ENCODE data around the gene RIN3. TPM values are rescaled to one million over a fixed set of nuclear protein-coding genes. Genes with fewer than 3 reads are reported as not detected.

The RIN3 gene
- polyA plus RNA-seq, 6 donors from 2014 or later, result 7.6 to 43.7 (median 24.5) TPM

DNA sequence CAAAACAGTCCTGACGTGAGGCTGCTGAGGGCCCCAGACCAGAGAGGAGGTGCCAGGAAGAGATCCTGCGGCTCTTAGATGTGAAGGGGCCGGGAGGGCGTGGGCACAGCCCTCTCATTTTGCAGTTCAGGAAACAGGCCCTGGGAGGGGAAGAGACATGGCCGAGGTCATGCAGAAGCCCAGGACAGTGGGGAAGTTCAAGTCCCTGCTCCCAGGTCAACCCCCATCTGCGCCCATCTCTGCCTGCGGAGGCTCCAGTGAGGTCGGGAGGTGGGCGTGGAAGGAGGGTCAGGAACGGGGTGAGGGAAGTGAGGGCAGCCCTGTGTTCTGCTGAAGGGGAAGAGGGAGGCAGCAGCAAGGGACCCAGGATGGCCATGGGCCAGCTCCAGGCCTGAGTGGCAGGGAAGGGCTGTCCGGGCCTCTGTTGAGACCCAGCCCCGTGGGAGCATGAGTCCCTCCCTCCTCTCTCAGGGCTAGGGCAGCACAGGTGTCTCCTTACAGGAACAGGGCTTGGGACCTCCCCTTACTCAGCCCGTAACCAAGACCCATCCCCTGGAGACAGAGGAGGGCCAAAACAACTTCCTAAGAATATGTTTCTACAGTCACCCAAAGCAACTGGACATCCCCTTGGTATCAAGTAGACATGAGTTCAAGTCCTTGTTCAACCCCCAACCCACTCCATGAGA is 144.0 kb downstream of the RIN3 start:
- Mint-ChIP-seq H3K4me1 (peaks cover 92% of the 10 kb centered on the region in 3 donors), H3K36me3 (peaks cover 31 to 73% of the 10 kb centered on the region in 2 donors), H3K27ac (peak overlapping the region; percentile 72 to 99 (median 92)), H3K9me3 (no peaks in the 10 kb centered on the region), H3K27me3 (no peaks in the 10 kb centered on the region), H3K4me3 (peak overlapping the region; percentile 69 to 100 (median 95))
- ATAC-seq (ENCODE audit: low read depth in 2 of 2) (no peak), DNase-seq (no peak)

DNA sequence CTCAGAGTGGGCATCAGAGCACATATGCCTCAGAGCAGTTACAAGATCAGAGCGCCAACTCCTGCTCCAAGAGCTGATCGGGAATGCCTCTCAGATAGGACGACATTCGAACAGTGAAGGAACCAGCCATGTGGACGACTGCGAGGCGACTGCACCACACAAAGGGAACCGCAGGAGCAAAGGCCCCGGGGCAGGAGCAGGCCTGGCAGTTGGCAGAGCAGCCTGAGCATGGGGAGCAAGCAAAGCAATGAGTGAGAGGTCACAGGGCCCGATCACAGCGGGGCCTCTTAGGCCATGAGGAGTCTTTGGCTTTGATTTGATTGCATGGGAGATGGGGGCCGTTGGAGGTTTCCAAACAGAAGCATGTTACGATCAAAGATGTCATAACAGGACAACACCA is 144.6 kb downstream of the RIN3 start:
- Mint-ChIP-seq H3K36me3 (peaks cover 33 to 70% of the 10 kb centered on the region in 2 donors), H3K9me3 (no peaks in the 10 kb centered on the region), H3K4me1 (peaks cover 92 to 97% (median 94%) of the 10 kb centered on the region in 3 donors), H3K27ac (peak overlapping the region; percentile 72 to 99 (median 92)), H3K27me3 (no peaks in the 10 kb centered on the region), H3K4me3 (peak overlapping the region in 7 of 8 donors; percentile 50 to 100 (median 99))
- no peak for DNase-seq
- ATAC-seq (ENCODE audit: low read depth in 2 of 2), result no peak

DNA sequence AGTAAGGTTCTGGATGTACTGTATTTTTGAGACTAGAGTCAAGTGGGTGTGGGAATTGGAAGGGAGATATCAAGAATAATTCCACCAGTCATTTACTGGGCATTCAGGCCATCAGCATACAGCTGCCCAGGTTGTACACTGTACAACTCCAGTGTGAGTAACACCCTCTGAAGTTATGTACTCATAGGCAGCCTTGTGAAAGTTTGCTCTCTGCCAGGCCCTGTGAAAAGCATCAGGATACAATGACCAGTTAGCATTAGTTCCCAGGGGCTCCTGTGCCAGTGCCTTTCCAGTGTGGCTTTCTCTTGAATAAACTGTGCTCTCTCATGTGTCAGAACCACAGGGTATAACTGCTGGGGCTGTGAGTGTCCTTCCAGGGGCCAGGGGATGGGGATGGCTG is 145.1 kb downstream of the RIN3 start:
- Mint-ChIP-seq H3K9me3 (no peaks in the 10 kb centered on the region), H3K4me1 (peaks cover 89 to 97% (median 92%) of the 10 kb centered on the region in 3 donors), H3K4me3 (peak overlapping the region in 7 of 8 donors; percentile 32 to 100 (median 71)), H3K27me3 (no peaks in the 10 kb centered on the region), H3K36me3 (peaks cover 30 to 66% of the 10 kb centered on the region in 2 donors), H3K27ac (peak overlapping the region; percentile 61 to 99 (median 92))
- DNase-seq (no peak), ATAC-seq (ENCODE audit: low read depth in 2 of 2) (no peak)

DNA sequence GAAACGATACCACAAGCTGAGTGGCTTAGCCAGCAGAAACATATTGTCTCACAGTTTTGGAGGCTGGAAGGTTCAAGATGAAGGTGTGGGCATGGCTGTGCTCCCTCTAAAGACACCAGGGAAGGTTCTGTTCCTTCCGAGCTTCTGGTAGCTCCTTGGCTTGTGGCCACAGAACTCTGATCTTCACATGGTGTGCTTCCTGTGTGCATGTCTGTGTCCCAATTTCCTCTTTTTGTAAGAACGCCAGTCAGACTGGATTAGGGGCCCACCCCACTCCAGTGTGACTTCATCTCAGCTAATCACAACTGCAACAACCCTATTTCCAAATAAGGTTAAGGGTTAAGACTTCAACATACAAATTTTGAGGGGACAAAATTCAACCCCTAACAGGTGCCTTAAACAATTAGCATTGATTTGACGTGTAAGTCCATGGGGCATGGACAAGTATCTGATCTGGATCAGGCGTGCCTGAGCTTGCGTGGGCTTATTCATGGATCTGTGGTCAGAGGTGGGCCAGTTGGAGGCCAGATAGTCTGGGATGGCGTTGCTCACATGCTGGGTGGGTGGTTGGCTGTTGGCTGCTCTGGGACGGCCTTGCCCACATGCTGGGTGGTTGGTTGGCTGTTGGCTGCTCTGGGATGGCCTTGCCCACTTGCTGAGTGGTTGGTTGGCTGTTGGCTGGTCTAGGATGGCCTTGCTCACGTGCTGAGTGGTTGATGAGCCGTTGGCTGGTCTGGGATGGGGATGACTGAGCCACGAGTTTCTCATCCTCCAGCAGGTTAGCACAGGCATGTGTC is 146.4 kb downstream of the RIN3 start:
- DNase-seq (peak; percentile 51), ATAC-seq (ENCODE audit: low read depth in 2 of 2) (peak; percentile 78 to 83)
- peaks cover 31 to 66% of the 10 kb centered on the region in 2 donors for H3K36me3 Mint-ChIP-seq

DNA sequence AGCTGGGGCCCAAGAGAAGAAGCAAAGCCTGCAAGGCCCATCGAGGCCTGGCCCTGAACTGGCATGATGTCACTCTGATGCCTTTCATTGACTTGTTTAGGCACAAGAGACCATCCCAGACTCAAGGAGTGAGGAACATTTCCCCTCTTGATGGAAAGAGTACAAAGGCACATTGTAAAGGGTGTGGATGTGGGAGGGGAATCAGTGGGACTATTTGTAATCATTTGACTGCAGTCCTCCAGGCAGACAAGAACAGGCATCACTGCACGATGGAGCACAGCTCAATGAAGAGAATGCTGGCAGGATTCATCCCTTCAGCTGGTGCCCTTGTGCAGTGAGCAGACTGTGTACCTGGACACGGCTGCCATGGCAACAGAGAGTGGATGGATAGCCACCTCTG is 147.0 kb downstream of the RIN3 start:
- Mint-ChIP-seq H3K36me3 (peaks cover 29 to 61% of the 10 kb centered on the region in 2 donors), H3K27ac (peak overlapping the region in 5 of 6 donors; percentile 79 to 99 (median 86)), H3K27me3 (no peaks in the 10 kb centered on the region), H3K4me3 (peak overlapping the region in 4 of 8 donors; percentile 60 to 99 (median 80)), H3K9me3 (no peaks in the 10 kb centered on the region), H3K4me1 (peaks cover 88 to 97% (median 92%) of the 10 kb centered on the region in 3 donors)
- ATAC-seq (ENCODE audit: low read depth in 2 of 2) (no peak), DNase-seq (no peak)

More for the DNA sequence above, 146.4 kb downstream of the RIN3 start:
- Mint-ChIP-seq H3K9me3 (no peaks in the 10 kb centered on the region), H3K4me3 (peak overlapping the region; percentile 32 to 100 (median 71)), H3K4me1 (peaks cover 90 to 97% (median 92%) of the 10 kb centered on the region in 3 donors), H3K27ac (peak overlapping the region; percentile 66 to 99 (median 89)), H3K27me3 (no peaks in the 10 kb centered on the region)

DNA sequence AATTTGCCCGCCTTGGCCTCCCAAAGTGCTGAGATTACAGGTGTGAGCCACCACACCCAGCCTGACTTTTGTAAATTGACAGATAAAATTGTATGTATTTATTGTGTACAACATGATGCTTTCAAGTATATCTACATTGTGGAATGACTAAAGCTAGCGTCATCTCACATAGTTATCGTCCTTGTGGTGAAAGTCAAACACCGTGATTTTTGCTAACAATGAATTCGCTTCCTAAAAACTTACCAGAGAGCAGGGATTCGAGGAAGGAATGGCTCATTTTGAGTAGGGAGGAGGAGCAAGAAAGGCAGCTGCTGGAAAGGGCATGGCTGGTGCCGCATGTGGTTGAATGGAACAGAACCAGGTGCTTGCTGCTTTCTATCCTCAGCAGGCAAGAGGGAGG is 149.5 kb downstream of the RIN3 start:
- Mint-ChIP-seq H3K27me3 (no peaks in the 10 kb centered on the region), H3K4me3 (peak overlapping the region in 3 of 8 donors; percentile 22 to 73 (median 68)), H3K9me3 (no peaks in the 10 kb centered on the region), H3K27ac (peak overlapping the region in 5 of 6 donors; percentile 87 to 100 (median 93)), H3K36me3 (peaks cover 24 to 48% of the 10 kb centered on the region in 2 donors), H3K4me1 (peaks cover 81 to 96% (median 87%) of the 10 kb centered on the region in 3 donors)
- no peak for ATAC-seq (ENCODE audit: low read depth in 2 of 2)
- no peak for DNase-seq

DNA sequence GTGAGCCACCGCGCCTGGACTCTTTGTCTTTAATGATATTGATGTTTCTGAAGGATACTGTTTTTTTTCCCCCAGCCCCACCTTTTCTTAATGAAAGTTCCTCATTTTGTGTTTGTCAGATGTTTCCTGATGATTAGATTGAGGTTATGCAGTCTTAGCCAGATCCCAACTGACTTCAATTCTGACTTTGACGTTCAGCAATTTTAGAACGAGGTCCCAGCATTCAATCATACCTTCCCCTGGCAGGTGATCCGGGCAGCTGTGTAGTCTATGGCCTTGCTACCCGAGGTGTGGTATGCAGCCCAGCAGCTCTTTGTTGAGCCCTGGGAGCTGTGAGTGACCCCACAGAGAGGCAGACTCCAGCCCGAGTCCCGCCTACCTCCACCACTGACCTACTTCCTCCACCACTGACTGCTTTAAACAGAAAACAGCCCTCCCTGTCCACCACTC is 152.1 kb downstream of the RIN3 start:
- Mint-ChIP-seq H3K4me3 (peak overlapping the region; percentile 67 to 94 (median 82)), H3K4me1 (peaks cover 75 to 96% (median 88%) of the 10 kb centered on the region in 3 donors), H3K9me3 (no peaks in the 10 kb centered on the region), H3K27ac (peak overlapping the region; percentile 94 to 100 (median 98)), H3K36me3 (peaks cover 18 to 39% of the 10 kb centered on the region in 2 donors), H3K27me3 (no peaks in the 10 kb centered on the region)
- DNase-seq (peak; percentile 74), ATAC-seq (ENCODE audit: low read depth in 2 of 2) (peak; percentile 68 to 69)

DNA sequence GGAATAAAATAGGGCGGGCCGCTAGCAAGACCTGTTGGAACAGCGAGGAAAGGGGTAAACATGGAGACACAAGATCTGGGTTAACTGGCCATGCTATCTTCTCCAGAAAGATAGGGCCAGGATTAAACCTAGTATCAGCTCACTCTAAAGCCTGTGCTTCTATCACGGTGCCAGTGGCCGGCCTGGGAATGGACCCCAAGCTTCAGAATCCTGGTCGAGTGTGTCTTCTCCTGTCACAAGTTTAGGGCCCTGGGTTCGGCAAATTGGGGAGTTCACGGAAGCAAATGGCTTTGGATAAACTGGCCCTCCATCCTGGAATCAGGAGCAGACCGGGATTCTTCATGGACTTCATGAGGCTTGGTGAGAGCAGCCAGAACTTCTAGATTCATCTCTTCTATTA is 152.7 kb downstream of the RIN3 start:
- DNase-seq, result no peak
- H3K27me3 Mint-ChIP-seq, result no peaks in the 10 kb centered on the region
- no peaks in the 10 kb centered on the region for H3K9me3 Mint-ChIP-seq
- peak overlapping the region; percentile 67 to 94 (median 82) for H3K4me3 Mint-ChIP-seq
- H3K4me1 Mint-ChIP-seq, result peaks cover 75 to 99% (median 92%) of the 10 kb centered on the region in 3 donors
- peak overlapping the region; percentile 94 to 100 (median 98) for H3K27ac Mint-ChIP-seq
- peaks cover 18 to 35% of the 10 kb centered on the region in 2 donors for H3K36me3 Mint-ChIP-seq
- no peak for ATAC-seq (ENCODE audit: low read depth in 2 of 2)

DNA sequence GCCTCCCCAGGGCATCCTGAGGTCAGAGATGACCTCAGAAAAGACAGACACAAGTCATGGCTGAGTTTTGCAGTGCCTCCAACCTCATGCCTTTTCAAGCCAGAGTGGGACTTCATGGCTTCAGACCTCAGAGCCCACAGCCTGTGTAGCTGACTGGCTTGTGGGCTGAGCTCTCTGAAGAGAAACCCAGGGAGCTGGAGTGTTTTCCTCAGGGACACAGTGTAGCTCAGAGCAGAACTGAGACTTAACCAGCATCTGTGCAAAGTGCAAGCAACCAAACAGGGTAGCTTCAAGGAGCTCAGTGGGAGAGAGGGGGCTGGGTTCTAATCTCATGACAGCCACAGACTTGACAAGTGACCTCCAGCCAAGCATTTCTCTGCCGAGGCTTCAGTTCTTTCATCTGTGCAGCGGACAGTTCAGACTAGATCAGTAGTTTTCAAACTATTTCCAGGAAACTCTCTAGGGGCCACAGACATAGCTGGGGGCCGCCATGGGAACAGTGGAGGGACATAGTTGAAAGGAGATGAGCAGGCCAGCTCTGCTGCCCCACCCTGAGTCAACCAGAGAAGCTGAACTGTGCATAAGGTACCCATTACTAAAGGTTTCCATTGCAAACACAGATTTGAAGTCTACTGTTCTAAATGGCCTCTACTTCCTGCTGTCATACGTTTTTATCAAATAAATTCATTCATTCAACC is 154.8 kb downstream of the RIN3 start:
- peaks cover 7 to 23% of the 10 kb centered on the region in 2 donors for H3K36me3 Mint-ChIP-seq
- ATAC-seq (ENCODE audit: low read depth in 2 of 2) (no peak), DNase-seq (no peak)
- H3K4me1 Mint-ChIP-seq, result peaks cover 66 to 85% (median 80%) of the 10 kb centered on the region in 3 donors
- H3K27me3 Mint-ChIP-seq, result no peaks in the 10 kb centered on the region
- H3K4me3 Mint-ChIP-seq, result peak overlapping the region in 6 of 8 donors; percentile 14 to 58 (median 34)
- H3K9me3 Mint-ChIP-seq, result no peaks in the 10 kb centered on the region
- peak overlapping the region; percentile 56 to 99 (median 70) for H3K27ac Mint-ChIP-seq

DNA sequence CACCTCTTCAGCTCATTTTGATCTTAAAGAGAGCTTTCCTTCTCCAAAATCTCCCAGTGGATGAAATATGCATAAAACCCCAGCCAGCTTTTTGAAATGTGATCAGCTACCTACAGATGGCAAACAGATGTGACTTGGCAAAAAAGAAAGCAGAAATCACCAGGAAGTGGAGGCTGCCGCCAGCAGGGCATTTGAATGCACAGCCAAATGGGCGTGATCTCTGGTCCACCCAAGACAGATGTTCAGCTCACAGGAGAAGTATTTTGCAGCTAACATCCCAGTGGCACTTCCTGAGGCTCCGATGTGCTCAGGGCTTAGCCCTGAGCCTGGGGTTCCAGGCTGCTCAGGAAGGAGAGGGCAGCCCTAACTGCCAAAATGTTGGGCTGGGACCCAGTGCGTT is 156.6 kb downstream of the RIN3 start:
- H3K27me3 Mint-ChIP-seq, result no peaks in the 10 kb centered on the region
- ATAC-seq (ENCODE audit: low read depth in 2 of 2) (no peak), DNase-seq (no peak)

DNA sequence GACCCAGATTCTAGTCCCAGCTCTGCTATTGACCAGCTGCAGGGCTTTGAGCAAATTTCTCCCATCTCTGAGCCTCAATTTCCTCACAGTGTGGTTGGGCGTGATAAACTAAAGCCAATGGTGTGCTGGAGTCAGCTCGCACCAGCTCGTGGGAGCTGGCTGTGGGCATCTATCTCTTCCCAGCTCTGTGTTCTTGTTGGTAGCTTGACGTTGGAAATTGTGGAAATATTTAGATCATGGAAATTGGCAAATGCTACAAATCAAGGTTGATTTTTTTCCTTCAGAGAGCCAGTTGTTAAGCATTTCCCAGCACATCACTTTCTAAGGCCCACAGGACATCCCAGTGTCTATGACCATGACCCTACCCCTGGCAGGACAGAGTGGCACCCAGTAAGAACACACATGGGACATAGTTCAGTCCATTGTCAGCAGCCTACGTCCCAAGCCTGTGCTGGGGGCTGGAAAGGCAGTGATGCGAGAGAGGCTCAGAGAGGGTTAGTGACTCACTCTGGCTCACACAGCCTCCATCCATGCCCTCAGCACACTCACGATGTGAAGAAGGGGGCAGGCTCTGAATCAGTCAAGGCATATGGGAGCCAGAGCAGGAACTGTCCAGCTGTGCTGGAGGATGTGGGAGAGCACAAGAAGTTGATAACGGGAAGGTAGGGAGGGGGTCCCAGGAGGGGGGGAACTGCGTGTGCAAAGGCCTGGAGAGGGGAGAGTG is 157.2 kb downstream of the RIN3 start:
- Mint-ChIP-seq H3K4me3 (peak overlapping the region in 2 of 8 donors; percentile 16 to 47), H3K9me3 (no peaks in the 10 kb centered on the region), H3K4me1 (peaks cover 59 to 85% (median 73%) of the 10 kb centered on the region in 3 donors), H3K27me3 (no peaks in the 10 kb centered on the region), H3K36me3 (peaks cover 7 to 19% of the 10 kb centered on the region in 2 donors), H3K27ac (peak overlapping the region in 4 of 6 donors; percentile 32 to 99 (median 62))
- DNase-seq (no peak), ATAC-seq (ENCODE audit: low read depth in 2 of 2) (no peak)

More for the DNA sequence above, 156.6 kb downstream of the RIN3 start:
- Mint-ChIP-seq H3K4me3 (peak overlapping the region in 4 of 8 donors; percentile 12 to 67 (median 53)), H3K36me3 (peaks cover 4 to 15% of the 10 kb centered on the region in 2 donors), H3K27ac (peak overlapping the region; percentile 47 to 99 (median 68)), H3K9me3 (no peaks in the 10 kb centered on the region), H3K4me1 (peaks cover 60 to 85% (median 73%) of the 10 kb centered on the region in 3 donors)

DNA sequence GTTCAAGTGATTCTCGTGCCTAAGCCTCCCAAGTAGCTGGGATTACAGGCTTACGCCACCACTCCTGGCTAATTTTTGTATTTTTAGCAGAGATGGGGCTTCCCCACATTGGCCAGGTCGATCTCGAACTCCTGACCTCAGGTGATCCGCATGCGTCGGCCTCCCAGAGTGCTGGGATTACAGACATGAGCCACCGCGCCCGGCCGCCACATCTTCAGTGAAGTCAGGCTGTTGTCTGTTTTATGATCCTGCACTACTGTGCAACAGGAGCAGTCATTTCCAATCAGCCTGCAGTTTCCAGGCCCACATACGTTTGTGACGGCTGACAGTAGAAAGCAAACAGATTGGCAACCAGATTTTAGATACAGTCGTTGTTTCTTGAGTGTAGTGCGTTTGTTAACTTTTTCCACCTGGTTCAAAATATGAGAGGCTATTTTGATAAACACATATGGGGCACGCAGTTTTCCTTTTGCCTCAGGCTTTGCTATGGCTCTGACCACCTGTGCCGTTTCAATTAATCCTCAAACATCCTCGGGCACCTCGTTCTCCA is 160.1 kb downstream of the RIN3 start:
- no peak for DNase-seq
- H3K27me3 Mint-ChIP-seq, result no peaks in the 10 kb centered on the region
- peak overlapping the region in 2 of 6 donors; percentile 72 to 84 for H3K27ac Mint-ChIP-seq
- H3K4me1 Mint-ChIP-seq, result peaks cover 68 to 85% (median 77%) of the 10 kb centered on the region in 3 donors
- ATAC-seq (ENCODE audit: low read depth in 2 of 2), result no peak
- H3K36me3 Mint-ChIP-seq, result peaks cover 10 to 34% of the 10 kb centered on the region in 2 donors
- H3K4me3 Mint-ChIP-seq, result peak overlapping the region in 1 of 8 donors; percentile 30
- H3K9me3 Mint-ChIP-seq, result peaks cover 0 to 5% (median 0%) of the 10 kb centered on the region in 7 donors

All from naive B cell (primary cell).